IMR-90 (cell line): Measurements from ENCODE around the gene ZNF581.

ENCODE experiments used
- CEBPB ChIP-seq: IDR thresholded peaks from 2 replicates; pipeline ENCODE4 v1.6.1; 2012; ENCODE audit warnings: low read depth, low read length, improper control_type of control experiment
- CTCF ChIP-seq: conservative IDR thresholded peaks from 2 replicates; pipeline ENCODE4 v1.5.1; 2012; ENCODE audit warnings: mild to moderate bottlenecking, low read depth, low read length, improper control_type of control experiment
- ELK1 ChIP-seq: fragments of 150-350 bp; IDR thresholded peaks from 2 replicates; pipeline ENCODE4 v1.6.1; 2016; ENCODE audit warnings: low read depth, mild to moderate bottlenecking, low read length, moderate library complexity, borderline replicate concordance
- MXI1 ChIP-seq: IDR thresholded peaks from 2 replicates; pipeline ENCODE4 v1.6.1; 2012; ENCODE audit warnings: low read depth, mild to moderate bottlenecking, low read length, moderate library complexity, borderline replicate concordance
- NFE2L2 ChIP-seq: fragments of 150-350 bp; IDR thresholded peaks from 2 replicates; pipeline ENCODE4 v1.6.1; 2016; ENCODE audit warnings: low read depth, mild to moderate bottlenecking, low read length
- POLR2A ChIP-seq: IDR thresholded peaks from 2 replicates; pipeline ENCODE4 v1.6.1; 2012; ENCODE audit warnings: mild to moderate bottlenecking, low read depth, low read length
- RAD21 ChIP-seq: IDR thresholded peaks from 2 replicates; pipeline ENCODE4 v1.6.1; 2012; ENCODE audit warnings: low read length, improper control_type of control experiment
- RFX5 ChIP-seq: IDR thresholded peaks from 2 replicates; pipeline ENCODE4 v1.8.0; 2012; ENCODE audit warnings: low read depth, mild to moderate bottlenecking, low read length, moderate library complexity
- SMC3 ChIP-seq: fragments of 150-350 bp; IDR thresholded peaks from 2 replicates; pipeline ENCODE4 v1.6.1; 2016; ENCODE audit warnings: low read depth, mild to moderate bottlenecking, antibody characterized with exemption, low read length, moderate library complexity

GRCh38 chr19:55690109-55690768 lies 46.8 kb downstream of the ZNF581 start:
- TF ChIP-seq POLR2A (no peak), RFX5 (no peak), CEBPB (no peak), CTCF (no peak), ELK1 (no peak), RAD21 (no peak), MXI1 (no peak), SMC3 (no peak), NFE2L2 (no peak)
